Dedifferentiated amniotic fluid mesenchymal stem cell (primary cell): Measurements from ENCODE around the gene ZP1.
A peak's percentile ranks its signal among the peaks of the same experiment; 100 is the strongest.
"Not testable (repeated sequence)": the region's sequence is repeated elsewhere in the genome, so short reads cannot be mapped to it uniquely, and the experiment has no call there.

ENCODE experiments used
- DNase-seq: peaks from one replicate; pipeline ENCODE4 v3.0.0-alpha.2; 2016; ENCODE audit errors: extremely low spot score

The ZP1 gene, protein sequence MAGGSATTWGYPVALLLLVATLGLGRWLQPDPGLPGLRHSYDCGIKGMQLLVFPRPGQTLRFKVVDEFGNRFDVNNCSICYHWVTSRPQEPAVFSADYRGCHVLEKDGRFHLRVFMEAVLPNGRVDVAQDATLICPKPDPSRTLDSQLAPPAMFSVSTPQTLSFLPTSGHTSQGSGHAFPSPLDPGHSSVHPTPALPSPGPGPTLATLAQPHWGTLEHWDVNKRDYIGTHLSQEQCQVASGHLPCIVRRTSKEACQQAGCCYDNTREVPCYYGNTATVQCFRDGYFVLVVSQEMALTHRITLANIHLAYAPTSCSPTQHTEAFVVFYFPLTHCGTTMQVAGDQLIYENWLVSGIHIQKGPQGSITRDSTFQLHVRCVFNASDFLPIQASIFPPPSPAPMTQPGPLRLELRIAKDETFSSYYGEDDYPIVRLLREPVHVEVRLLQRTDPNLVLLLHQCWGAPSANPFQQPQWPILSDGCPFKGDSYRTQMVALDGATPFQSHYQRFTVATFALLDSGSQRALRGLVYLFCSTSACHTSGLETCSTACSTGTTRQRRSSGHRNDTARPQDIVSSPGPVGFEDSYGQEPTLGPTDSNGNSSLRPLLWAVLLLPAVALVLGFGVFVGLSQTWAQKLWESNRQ

DNA sequence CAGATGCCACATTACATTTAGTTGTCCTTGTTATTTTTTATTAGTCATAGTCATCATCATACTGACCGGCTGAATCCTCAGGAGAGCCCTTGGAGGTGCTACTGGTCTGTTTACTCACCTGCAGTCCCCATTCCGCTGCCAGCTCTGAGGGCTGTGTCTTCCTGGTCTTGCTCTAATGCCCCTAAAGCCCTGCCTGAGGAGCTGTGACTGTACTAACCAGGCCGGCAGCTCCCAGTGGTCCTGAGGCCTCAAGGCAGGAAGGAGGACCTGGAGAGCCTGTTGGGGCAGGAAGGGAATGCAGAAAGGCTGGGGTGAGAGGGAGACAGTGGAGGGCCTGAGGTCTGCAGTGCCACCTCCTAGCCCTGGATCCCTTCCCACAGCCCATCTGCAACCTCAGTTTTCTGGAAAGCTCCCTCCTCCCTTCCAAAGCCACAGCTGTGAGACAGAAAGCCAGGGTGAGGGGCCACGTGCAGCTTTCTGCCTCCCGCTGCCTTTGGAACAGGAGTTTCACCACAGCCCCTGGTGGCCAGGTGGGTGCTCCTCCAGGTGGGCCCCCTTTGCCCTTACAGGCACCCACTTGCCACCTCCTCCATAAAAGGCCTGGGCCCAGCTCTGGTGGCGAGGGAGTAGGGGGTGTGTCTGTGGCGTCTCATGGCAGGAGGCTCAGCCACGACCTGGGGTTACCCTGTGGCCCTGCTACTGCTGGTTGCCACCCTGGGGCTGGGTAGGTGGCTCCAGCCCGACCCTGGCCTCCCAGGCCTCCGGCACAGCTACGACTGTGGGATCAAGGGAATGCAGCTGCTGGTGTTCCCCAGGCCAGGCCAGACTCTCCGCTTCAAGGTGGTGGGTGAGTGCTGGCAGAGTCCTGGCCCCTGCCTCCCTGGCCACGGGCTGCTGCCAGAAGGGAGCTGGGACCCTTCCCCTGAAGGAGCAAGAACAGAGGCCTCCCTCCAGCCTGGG is at the start of gene ZP1:
TSS of gene ZP1 (plus strand) at position 632 of the 960 bp plus-strand sequence. CDS start at position 652, 20 bp downstream.
- DNase-seq, result no peak

DNA sequence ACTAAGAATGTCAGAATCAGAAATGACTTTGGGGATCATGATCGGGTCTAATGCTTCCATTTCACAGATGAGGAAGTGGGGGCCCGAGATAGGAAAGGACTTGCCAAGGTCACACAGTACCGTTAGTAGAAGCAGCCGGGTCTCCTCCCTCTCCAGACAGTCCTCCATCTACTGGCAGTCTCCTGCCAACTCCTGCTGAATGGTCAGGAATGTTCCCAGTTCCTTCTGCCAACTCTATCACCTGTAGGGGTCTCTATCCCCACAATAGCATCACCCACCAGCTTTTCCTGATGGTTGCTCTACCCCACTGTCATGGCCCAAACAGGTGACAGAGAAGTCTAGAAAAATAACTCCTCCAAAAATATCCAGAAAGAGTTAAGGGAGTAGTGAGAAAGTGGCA is 49.3 kb upstream of the ZP1 start:
- DNase-seq, result no peak

DNA sequence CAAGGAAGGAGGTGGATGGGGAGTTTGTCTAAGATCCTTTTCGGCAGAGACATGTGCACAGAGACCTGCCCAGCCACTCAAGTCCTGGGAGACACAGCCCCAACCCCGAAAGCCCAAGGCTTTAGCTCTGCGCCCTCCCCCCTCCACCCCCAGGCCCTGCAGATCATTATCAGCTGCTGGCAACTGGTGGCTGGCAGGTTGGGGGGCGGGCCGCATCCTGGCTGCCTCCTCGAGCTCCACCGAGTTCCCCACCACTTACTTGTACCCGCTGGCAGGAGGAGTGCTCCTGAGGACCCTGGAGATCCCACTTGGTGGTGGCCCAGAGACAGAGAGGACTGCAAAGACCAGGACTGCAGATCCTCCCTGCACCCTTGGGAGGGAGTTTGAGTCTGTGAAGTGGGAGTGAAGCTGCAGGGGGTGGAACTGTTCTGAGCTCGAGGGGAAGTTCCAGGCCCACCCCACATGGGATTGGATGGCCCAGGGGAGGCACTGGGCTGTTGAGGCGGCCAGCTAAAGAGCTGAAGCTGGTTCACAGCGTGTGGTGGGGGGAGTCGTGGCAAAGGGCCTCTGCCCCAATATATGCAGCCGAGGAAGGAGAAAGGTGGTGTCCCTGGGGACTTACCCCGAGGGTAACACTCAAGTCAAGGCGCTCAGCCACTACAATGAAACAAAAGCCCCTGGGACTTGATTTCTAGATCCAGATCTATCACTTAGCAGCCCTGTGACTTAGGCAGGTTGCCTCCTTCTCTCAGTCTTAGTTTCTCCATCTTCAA is 45.3 kb upstream of the ZP1 start:
- DNase-seq, result no peak

DNA sequence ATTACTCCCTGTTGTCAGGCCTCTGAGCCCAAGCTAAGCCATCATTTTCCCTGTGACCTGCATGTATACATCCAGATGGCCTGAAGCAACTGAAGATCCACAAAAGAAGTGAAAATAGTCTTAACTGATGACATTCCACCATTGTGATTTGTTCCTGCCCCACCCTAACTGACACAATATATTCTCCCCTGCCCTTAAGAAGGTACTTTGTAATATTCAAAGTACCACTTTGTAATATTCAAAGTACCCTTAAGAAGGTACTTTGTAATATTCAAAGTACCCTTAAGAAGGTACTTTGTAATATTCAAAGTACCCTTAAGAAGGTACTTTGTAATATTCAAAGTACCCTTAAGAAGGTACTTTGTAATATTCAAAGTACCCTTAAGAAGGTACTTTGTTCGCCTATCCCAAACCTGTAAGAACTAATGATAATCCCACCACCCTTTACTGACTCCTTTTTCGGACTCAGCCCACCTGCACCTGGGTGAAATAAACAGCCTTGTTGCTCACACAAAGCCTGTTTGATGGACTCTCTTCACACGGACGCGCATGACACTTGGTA is 43.5 kb upstream of the ZP1 start:
- DNase-seq, result not testable (repeated sequence)

DNA sequence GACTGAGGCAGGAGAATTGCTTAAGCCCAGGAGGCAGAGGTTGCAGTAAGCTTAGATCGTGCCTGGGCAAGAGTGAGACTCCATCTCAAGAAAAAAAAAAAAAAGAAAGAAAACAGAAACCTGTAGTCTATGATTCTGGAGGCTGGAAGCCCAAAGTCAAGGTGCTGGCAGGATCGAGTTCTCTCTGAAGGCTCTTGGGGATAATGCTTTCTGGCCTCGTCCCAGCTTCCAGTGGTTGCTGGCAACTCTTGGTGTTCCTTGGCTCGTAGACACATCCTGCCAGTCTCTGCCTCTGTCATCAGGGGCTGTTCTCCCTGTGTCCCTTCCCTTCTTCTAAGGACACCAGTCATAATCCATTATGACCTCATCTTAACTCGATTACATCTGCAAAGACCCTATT is 42.2 kb upstream of the ZP1 start:
- DNase-seq, result no peak

DNA sequence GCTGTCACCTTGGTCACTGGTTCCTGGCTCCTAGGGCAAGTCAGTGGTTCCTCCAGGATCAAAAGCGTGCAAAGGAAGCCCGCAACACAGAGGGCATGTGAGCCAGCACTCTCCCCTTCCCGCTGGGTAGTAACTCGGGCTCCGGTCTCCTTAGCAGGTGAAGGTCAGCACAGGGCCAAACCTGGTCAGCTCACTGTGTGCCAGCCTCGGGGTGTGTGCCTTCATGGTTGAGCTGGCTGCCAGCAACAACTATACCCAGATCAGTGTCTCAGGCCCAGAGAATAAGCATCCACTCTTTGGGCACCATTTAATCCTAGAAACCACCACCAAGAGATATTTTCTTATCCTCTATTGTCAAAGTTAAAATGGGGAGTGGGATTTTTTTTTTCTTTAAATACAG is 41.6 kb upstream of the ZP1 start:
- DNase-seq, result no peak

DNA sequence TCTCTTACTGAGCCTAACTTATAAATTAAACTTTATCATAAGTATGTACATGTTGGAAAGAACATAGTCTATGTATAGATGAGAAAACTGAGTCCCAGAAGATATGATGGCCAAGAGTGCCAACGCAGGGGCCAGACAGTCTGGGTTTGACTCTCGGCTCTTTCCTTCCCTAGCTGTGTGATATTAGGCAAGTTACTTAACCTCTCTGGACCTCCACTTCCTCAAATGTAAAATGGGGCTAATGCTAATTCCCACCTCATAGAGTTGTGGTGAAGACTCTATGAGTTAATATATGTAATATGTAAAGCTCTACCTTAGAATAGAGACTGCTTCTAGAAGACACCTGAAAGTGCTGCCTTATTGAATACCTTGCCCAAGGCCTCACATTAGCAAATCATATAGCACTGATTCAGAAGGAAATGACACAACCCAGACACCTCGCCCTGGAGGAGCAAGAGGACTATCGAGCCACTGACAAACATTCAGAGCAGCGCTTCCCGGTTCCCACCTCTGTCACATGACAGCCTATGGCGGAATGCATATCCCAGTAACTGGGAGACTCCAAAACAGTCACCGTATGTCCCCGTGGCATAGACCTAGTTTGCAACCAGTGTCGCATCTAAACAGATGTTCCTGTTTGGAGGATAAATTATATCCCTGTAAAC is 36.7 kb upstream of the ZP1 start:
- DNase-seq, result no peak

DNA sequence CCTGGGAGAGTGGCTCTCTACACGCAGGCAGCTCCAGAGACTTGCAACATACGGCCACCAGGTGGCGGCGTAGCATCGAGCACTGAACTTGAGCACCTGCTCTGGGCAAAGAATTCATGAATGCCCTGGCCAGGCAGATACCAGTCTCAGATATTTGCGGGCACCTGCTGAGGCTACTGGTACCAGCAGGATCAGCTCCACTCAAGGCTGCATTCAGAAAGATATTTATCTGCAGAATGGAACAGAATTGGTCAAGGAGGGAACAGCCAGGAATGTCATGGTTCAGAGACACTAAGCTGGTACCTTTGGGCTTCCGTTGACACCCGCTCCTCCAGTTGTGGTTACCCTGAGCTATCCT is 36.2 kb upstream of the ZP1 start:
- peak; percentile 66 for DNase-seq

DNA sequence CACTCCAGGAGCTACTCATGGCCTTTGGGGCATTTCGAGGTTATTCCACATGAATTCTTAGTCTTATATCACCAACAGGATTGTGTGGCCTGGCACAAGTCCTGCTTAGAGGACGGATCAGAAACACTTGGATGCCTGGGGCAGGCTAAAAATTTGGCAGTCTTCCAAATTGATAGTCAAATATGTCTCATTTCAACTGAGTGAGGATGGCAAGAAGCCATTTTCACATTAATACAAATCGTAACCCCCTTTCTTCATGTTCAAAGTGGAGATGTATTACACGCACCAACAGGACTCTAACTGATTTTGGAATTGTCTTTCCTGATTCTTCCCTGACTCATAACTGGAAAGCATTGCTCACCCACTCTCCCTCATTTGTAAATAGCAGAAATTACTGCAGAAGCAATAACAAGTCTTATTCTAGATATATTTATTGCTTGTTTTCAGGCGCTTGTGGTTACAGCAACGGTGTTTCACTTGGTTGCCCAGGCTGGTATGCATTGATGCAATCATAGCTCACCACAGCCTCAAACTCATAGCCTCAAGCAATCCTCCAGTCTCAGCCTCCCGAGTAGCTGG is 35.8 kb upstream of the ZP1 start:
- DNase-seq, result no peak

DNA sequence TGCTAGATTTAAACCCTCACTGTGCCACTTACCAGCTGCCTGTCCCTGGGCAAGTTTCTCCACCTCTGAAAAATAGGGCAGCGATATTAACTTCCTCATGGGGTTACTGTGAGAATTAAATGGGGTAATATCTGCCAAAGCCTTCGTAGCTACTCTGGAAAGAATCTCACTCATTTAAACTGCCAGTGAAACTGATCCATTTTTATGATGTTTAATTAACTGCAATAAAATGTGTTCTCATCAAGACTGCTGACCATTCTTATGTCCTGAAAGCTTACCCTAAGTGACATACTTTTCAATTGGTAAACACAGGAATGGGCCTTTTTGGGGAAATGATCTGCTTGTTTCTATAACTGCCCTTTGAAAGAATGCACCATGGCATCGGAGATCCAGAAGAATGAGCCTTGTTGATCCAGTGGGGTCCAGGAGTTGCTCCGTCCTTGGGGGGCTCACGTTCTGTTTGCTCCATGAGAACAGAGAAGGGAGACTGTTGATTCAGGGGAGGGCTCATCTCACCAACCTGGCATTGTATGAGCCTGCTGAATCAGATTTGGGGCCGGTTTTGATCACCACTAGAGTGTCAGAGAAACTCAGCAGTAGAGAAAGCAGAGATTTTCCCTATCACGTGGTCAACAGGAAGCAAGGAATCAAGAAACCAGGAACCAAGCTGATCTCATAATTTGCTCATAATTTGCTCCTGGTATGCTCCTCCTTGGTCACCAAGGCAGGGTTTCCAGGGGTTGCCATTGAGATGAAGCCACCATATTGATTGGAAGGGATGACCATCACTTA is 32.4 kb upstream of the ZP1 start:
- no peak for DNase-seq

DNA sequence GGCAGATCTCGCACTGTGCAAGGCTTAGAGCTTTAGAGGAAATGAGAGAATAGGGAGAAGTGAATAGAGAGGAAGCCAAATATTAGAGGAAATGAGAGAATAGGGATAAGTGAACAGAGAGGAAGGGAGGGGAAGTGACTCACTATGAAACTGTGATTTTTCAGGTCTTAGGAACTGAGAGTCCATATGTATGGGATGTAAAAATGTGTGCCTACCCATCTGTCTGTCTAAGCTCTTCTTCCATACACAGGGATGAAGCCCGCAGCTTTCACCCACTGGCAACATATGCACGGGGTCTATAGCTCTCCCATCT is 31.9 kb upstream of the ZP1 start:
- no peak for DNase-seq

DNA sequence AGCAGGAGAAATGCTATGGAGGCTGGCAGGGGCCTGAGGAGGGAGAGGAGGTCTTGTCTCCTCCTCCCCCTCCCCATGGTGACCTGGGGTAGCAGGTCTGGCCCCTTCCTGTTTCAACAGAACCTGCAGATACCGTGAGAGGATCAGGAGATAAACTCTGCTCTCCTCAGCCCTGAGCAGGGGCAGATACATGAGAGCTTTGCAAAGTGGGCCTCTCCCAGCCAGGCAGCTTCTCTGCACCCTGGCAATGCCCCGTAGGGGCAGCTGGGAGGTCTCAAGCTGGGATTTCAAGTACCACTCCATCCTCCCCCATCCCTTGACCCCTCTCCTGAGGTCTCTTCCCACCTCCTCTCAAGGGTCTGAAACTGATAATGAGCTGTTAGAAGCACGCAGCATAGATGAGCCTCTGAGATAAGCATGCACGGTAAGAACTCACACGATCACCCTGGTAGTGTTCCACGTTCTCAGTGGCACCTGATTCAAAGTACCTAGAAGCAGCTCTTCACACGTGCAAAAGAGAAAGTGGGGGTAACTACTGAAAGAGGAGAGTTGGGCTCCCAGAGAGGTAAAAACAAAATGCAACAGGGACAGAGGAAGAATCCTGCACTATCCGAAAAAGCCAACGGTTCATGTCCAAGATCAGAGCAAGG is 30.4 kb upstream of the ZP1 start:
- no peak for DNase-seq

DNA sequence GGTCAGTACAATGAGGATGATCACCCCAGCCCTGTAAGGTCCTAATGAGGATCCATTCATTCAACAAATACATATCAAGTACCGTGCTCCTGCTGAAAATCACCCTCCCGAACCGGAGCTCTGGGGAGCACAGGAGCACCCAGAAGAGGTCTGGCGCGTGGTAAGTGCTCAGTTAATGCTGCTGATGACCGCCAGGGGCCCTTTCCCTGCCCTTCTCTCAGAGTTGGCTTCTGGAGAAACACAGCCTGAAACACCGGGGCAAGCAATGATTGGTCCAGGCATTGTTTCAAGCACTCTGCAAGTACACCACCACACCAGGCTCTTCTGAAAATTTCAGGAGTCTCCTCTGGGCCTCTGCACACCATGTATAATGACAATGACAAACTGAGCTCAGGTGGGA is 29.2 kb upstream of the ZP1 start:
- no peak for DNase-seq

DNA sequence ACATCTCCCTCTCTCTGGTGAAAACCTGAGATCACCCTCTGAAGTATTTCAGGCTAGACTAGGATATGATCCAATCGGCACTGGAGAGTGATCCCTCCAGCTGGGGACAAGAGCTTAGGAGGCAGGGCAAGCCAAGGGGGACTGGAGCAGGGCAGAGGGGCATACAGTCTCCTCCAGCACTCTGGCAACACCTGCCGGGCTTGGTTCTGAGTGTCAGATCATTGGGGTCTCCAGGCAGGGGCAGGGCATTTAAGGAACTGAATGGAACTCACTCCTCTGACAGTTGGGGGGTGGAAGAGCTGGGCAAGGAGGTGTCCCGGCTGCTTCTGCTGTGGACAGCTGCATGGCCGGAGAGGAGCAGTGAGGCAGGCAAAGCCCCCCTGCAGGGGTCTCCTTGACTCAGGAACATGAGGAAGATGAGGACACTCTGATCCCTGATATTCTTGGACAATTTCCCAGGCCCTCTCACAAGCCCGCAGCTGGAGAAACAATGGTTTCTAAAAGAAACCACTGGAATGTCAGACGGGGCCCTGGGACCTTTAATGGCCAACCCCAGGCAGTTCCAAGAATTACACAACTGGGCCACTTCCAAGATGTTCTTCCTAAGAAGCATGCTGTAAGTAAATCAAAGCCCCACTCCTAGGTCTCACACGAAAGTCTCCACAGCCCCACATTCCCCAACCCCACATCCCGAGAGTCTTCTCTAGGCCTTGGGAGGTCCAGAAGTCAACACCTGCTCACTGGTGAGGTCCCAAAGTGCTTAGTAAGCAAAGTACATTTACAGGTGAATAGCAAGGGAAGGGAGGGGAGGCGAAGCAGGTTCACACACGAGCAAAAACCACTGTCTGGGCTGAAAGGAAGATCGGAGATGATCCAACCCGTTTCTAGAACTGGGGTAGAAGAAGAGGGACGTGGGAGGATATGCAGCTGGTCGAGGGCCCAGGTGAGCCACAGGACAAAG is 26.6 kb upstream of the ZP1 start:
- DNase-seq, result peak; percentile 65

DNA sequence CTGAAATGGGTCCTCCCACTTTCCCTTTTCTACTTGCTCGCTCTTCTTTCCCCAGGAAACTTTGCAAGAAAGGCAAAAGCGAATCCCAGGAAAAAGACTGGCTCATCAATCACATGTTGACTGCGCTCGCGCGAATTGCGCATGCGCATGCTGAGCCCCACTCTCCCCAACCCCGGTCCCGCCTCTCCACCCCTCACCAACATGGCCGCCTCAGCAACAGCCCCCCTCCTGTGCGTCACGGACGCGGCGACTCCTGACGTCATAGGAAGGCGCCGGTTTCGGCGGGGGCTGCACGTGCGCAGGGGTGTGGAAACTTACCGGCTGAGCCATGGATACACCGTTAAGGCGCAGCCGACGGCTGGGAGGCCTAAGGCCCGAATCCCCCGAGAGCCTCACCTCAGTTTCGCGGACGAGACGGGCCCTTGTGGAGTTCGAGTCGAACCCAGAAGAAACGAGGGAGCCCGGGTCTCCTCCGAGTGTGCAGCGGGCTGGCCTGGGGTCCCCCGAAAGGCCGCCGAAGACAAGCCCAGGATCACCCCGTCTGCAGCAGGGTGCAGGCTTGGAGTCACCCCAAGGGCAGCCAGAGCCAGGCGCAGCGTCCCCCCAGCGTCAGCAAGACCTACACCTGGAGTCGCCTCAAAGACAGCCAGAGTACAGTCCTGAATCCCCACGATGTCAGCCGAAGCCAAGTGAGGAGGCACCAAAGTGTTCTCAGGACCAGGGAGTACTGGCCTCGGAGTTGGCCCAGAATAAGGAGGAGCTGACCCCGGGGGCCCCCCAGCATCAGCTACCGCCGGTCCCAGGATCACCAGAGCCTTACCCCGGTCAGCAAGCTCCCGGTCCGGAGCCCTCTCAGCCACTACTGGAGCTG is 25.3 kb upstream of the ZP1 start, which contains the start of gene CCDC86:
TSS of gene CCDC86 (plus strand) at position 317 of the 871 bp plus-strand sequence. CDS start at position 329, 12 bp downstream.
- DNase-seq, result peak; percentile 93

DNA sequence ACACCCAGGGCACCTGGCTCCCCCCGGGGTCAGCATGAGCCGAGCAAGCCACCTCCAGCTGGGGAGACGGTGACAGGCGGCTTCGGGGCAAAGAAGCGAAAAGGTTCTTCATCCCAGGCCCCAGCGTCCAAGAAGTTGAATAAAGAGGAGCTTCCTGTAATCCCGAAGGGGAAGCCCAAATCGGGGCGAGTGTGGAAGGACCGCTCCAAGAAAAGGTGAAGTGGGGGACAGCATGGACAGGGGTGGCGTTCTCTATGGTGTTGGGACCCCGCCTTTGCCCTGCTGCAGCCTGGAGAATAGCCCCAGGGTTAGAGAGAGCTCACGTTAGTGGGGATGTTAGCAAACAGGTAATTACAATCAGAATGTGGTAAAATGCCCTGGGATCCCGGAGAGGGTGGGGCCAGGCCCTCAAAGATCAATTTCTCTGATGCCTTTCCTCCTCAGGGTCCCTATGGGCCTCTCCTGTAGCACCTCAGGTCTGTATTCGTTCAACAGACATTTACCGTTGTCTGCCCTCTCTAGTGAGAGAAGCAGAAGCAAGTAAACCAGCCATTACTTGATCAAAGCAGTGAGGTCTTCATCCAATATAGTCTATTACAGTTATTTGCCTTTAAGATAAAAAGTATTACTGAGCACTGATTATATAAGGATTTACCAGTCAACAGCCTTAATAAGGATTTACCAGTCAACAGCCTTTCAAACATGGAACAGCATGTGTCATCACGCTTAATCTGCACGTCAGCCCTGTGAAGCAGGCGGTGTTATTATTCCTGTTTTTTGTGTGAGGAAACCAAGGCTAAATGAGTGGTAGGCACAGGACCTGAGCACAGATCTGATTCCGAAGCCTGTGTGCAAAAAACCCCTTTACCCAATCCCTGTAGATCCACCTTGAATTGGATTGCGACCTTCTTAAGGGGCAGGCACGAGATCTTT is 24.4 kb upstream of the ZP1 start:
- no peak for DNase-seq
